Gastrocnemius medialis (tissue), 4 donors: ENCODE measurements around the gene PITX1.

Experiments used
- CTCF ChIP-seq, 5 experiments: fragments of 450-650 bp in 3 of 5; fragments of 200-600 bp in 2 of 5; sonication (generic) in 2 of 5; IDR thresholded peaks in 4 of 5; conservative IDR thresholded peaks in 1 of 5; 1 replicate in 4 of 5; 2 replicates in 1 of 5; pipeline ENCODE4 v1.5.1; 2016 to 2019; ENCODE audit warnings: antibody characterized with exemption in 5 of 5, mild to moderate bottlenecking in 3 of 5, moderate library complexity in 3 of 5
- POLR2A ChIP-seq, 2 donors: fragments of 450-650 bp; IDR thresholded peaks; one replicate each; pipeline ENCODE4 v1.6.1; 2017; ENCODE audit warnings: antibody characterized with exemption in 2 of 2, mild to moderate bottlenecking in 2 of 2, moderate library complexity in 2 of 2

- TF ChIP-seq CTCF (IDR thresholded peaks at IDR 0.05 in 4 of 5, conservative IDR thresholded peaks at IDR 0.05 in 1 of 5) = no peak
- no peak for TF ChIP-seq POLR2A (IDR thresholded peaks at IDR 0.05)
Measured at GRCh38 chr5:135005076-135005475, 29.0 kb downstream of the PITX1 start.
